Epithelial cell of umbilical artery (primary cell): Measurements from ENCODE around the gene CCDC117. TPM values are rescaled to one million over a fixed set of nuclear protein-coding genes. Genes with fewer than 3 reads are reported as not detected.

Experiments
- total RNA-seq: library from RNA; depleted of rRNA; stranded (reverse); fragments of >200 nt; gene quantifications from 2 replicates; pipeline ENCODE4 v1.2.3, GENCODE V29; 2014

The CCDC117 gene
- 15.6 and 28.9 TPM in 2 replicates for total RNA-seq

DNA sequence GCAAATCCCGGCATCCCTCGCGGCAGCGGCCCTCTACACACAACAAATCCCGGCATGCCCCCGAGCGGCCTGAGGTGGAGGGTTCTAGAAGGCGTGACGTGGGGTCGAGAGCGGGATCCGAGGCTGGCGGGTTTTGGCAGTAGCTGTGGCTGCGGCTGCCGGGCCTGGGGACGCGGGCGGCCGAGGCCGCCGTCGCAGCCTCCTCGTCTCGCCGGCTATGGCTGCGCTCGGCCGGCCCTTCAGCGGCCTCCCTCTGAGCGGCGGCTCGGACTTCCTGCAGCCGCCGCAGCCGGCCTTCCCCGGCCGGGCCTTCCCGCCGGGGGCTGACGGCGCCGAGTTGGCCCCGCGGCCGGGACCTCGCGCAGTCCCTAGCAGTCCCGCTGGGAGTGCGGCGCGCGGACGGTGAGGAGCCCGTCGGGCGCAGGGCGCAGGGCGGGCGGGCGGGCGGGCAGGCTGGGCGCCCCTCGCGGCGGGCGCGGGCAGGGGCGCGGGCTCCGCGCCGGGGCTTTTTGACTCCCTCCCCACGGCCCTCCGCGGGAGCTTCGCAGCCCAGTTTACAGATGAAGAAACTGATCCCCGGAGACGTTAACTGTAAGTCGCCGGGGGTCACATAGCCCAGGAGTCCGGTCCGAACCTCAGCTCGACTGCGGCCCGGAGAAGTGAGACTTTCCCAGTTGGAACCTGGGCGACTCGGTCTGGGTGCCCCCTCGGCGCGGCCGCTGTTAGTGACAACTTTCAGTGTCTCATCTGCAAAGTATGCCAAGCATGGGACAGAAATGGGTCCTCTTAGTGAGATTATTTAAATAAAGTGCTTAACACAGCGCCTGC, at the start of gene CCDC117:
Gene CCDC117, plus strand, starts transcription at position 63 of the 828 bp plus-strand sequence. Its CDS starts 155 bp downstream, at position 218.

DNA sequence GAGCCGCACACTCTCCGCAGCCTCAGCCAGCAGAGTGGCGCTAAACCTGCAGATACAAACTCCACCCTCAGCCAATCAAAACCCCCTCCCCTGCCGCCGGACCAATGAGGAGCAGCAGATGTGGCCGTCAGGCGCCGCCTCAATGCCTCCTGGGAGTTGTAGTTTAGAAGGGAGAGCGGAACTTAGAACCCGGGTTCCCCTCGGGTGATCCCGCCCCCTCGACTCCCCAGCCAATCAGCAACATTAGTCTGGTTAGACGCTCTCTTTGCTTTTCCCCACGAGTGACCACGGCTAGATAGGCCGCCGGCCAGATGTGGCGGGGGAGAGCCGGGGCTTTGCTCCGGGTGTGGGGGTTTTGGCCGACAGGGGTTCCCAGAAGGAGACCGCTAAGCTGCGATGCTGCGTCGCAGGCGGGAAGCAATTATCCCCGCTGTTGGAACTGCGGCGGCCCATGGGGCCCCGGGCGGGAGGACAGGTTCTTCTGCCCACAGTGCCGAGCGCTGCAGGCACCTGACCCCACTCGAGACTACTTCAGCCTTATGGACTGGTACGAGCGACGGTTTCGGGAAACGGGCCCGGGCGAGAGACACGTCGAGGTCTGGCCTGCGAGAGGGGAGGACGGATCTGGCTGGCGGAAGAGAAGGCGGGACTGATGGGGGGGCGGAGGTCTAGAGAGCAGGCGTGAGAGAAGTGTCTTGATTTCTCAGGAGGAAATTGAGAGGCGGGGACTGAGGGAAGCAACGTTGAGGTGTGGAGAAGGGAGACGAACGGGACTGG, 30.5 kb upstream of the CCDC117 start, which contains the start of the genes CHEK2 and HSCB:
Gene CHEK2, minus strand, starts transcription at position 36 of the 777 bp plus-strand sequence. CDS start 7,099 bp downstream, outside the sequence.
Gene HSCB, plus strand, starts transcription at position 255 of the 777 bp plus-strand sequence. Its CDS starts 57 bp downstream, at position 312.

DNA sequence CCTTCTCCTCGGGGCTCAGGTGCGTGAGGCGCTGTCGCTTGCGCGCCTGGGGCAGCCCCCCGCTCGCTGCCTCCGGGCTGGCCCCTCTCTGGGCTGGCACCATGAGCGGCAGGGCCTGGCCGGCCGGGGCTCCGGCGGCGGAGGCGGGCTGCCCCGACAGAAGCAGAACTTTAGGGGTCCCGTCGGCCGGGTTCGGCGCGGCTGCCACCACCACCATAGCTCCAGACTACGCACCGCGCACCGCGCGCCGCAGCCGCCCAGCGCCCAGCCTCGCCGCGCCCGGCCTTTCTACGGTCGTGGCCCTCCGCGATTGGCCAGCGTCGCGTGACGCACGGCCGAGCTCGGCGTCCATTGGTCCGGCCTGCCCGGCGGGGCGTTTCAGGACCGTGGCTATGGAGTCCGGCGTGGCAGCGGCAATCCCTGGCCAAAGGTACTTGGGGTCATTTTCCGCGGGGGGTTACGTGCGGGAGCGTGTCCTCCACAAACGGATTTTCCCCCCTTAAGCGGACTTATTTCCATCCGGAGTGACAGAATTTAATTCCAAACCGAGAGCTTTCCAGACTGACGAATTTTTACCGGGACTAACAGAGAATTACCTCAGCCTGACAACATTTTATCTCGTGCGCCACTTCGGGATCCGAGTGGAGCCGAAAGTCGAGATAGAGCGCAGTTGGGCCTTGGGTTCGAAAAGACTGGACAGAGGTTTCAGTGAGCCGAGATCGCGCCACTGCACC, 28.0 kb downstream of the CCDC117 start, which contains the start of gene XBP1:
Gene XBP1, minus strand, starts transcription at position 262 of the 734 bp plus-strand sequence.

Other genes with a start within 250 kb of the CCDC117 start
- 13.3 and 59.9 TPM in 2 replicates for gene TTC28, start 92.9 kb upstream of the CCDC117 start, total RNA-seq
- 15.9 and 25.8 TPM in 2 replicates for gene CHEK2, start 30.9 kb upstream of the CCDC117 start, total RNA-seq
- gene HSCB, start 30.7 kb upstream of the CCDC117 start, total RNA-seq = 17.9 and 21.1 TPM in 2 replicates
- 178 and 254 TPM in 2 replicates for gene XBP1, start 27.9 kb downstream of the CCDC117 start, total RNA-seq
- 2.7 and 3.6 TPM in 2 replicates for gene ZNRF3, start 110.9 kb downstream of the CCDC117 start, total RNA-seq